Peyer's patch (tissue), 4 donors: Measurements from ENCODE around the gene RAVER2. TPM values are rescaled to one million over a fixed set of nuclear protein-coding genes. Genes with fewer than 3 reads are reported as not detected.

Experiments
- DNase-seq, 3 donors: peaks; one replicate each; pipeline ENCODE4 v3.0.0-alpha.2; 2017 to 2019
- H3K27ac ChIP-seq, 4 donors: fragments of 200-600 bp; sonication (generic); one replicate each; pipeline ENCODE4 v1.5.1; 2016 to 2019
- H3K27me3 ChIP-seq, 2 donors: fragments of 200-600 bp; sonication (generic); one replicate each; pipeline ENCODE4 v1.5.1; 2019
- H3K36me3 ChIP-seq, 3 donors: fragments of 200-600 bp; sonication (generic); one replicate each; pipeline ENCODE4 v1.5.1; 2016 to 2019
- H3K4me1 ChIP-seq, 4 donors: fragments of 200-600 bp; sonication (generic); one replicate each; pipeline ENCODE4 v1.5.1; 2016 to 2019
- H3K4me3 ChIP-seq, 4 donors: fragments of 200-600 bp; sonication (generic); 1 replicate in 3 of 4; 2 replicates in 1 of 4; pipeline ENCODE4 v1.5.1; 2016 to 2019; ENCODE audit warnings: mild to moderate bottlenecking in 1 of 4
- H3K9me3 ChIP-seq, 4 donors: fragments of 200-600 bp; sonication (generic); one replicate each; pipeline ENCODE4 v1.5.1; 2016 to 2019; ENCODE audit warnings: mild to moderate bottlenecking in 1 of 4
- CTCF ChIP-seq, 6 experiments: fragments of 450-650 bp in 4 of 6; fragments of 200-600 bp in 2 of 6; sonication (generic) in 1 of 6; IDR thresholded peaks; one replicate each; pipeline ENCODE4 v1.5.1; 2017 to 2019; ENCODE audit warnings: antibody characterized with exemption in 6 of 6, mild to moderate bottlenecking in 3 of 6, moderate library complexity in 1 of 6
- POLR2A ChIP-seq, 2 donors: fragments of 450-650 bp; IDR thresholded peaks; one replicate each; pipeline ENCODE4 v1.5.1; 2017; ENCODE audit warnings: antibody characterized with exemption in 2 of 2, mild to moderate bottlenecking in 2 of 2, moderate library complexity in 2 of 2
- total RNA-seq, 4 donors: library from RNA; depleted of rRNA; stranded (reverse); fragments of >200 nt; gene quantifications; one replicate each; pipeline ENCODE4 v1.1.0, GENCODE V29; 2016

RAVER2 gene
- total RNA-seq, 4 donors from 2014 or later: 26.4 to 51.5 (median 45.0) TPM

- no peak for DNase-seq
- no peaks in the 10 kb centered on the region for H3K9me3 ChIP-seq
- H3K27me3 ChIP-seq: no peaks in the 10 kb centered on the region
- TF ChIP-seq CTCF (IDR thresholded peaks at IDR 0.05) (no peak), POLR2A (IDR thresholded peaks at IDR 0.05) (no peak)
- H3K36me3 ChIP-seq: peaks cover 0 to 83% (median 0%) of the 10 kb centered on the region in 3 donors
- H3K4me1 ChIP-seq: peaks cover 0 to 10% (median 0%) of the 10 kb centered on the region in 4 donors
- H3K27ac ChIP-seq: no peak overlapping the region
- no peak overlapping the region for H3K4me3 ChIP-seq
These were observed 112.5 kb downstream of the RAVER2 start for GRCh38 chr1:64857347-64857746.

DNA sequence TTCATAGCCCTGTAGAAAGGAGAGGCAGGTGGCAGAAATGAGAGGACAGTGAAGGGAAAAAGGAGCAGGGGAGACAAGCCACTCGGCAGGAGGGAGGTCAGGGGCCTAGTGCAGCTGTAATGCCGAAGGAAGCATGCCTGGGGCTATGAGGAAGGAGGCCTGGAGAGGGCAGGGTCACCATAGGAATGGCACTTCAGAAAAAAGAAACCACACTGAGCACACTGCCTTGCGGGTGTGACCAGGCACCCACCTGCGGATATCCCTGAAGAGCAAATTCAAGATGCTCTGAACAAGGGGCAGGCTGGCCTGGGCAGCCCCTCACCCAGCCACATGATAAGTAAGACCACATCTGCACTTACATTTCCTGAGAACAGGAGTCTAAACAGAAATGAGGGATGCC is 116.7 kb downstream of the RAVER2 start:
- peak in 2 of 3 donors; percentile 37 to 61 for DNase-seq
- Histone ChIP-seq H3K36me3 (peaks cover 0 to 64% (median 0%) of the 10 kb centered on the region in 3 donors), H3K4me3 (no peak overlapping the region), H3K9me3 (no peaks in the 10 kb centered on the region), H3K27me3 (no peaks in the 10 kb centered on the region), H3K4me1 (peaks cover 0 to 23% (median 4%) of the 10 kb centered on the region in 4 donors), H3K27ac (peak overlapping the region in 1 of 4 donors; percentile 3)
- TF ChIP-seq CTCF (IDR thresholded peaks at IDR 0.05) (peak in 3 of 6 experiments; percentile 29 to 43 (median 29)), POLR2A (IDR thresholded peaks at IDR 0.05) (no peak)

- peaks cover 0 to 58% (median 2%) of the 10 kb centered on the region in 3 donors for H3K36me3 ChIP-seq
These were observed 119.4 kb downstream of the RAVER2 start for GRCh38 chr1:64864018-64864940.

DNA sequence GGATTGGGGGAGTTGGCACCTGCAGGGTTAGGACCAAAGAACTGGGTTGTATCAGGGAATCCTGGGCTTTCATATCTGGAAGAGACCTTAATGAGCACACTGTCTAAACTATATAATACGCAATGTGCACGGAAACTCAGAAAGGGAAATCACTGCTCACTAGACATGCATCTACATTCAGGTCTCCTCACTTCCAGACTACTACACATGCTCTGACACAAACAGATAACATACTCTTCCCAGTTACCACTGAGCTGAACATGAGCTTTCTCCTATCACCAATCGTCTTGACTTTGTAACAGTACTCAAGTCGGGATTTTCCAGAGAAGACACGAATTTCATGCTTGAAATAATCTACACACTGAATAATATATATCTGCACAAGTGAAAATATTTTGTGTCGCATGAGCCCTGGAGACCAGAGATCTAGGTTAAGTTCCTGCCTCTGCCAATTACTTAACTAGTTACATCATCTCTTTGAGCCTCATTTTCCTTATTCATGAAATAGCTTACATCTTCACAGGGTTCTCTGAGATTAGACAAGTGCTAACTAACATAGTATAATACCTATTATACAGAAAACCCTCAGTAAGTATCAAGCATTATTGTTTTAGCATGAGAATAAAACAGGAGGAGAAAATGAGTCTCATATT is 120.4 kb downstream of the RAVER2 start:
- no peak for DNase-seq
- Histone ChIP-seq H3K4me1 (peaks cover 0 to 23% (median 4%) of the 10 kb centered on the region in 4 donors), H3K27ac (peak overlapping the region in 2 of 4 donors; percentile 25 to 62), H3K4me3 (no peak overlapping the region), H3K27me3 (no peaks in the 10 kb centered on the region), H3K9me3 (no peaks in the 10 kb centered on the region), H3K36me3 (peaks cover 0 to 56% (median 2%) of the 10 kb centered on the region in 3 donors)
- no peak for TF ChIP-seq CTCF (IDR thresholded peaks at IDR 0.05)
- TF ChIP-seq POLR2A (IDR thresholded peaks at IDR 0.05): no peak

More at GRCh38 chr1:64864018-64864940, 119.4 kb downstream of the RAVER2 start:
- peak in 2 of 3 donors; percentile 86 to 92 for DNase-seq
- Histone ChIP-seq H3K27me3 (no peaks in the 10 kb centered on the region), H3K27ac (peak overlapping the region; percentile 20 to 62 (median 34)), H3K4me3 (no peak overlapping the region), H3K9me3 (no peaks in the 10 kb centered on the region), H3K4me1 (peaks cover 0 to 23% (median 4%) of the 10 kb centered on the region in 4 donors)
- TF ChIP-seq CTCF (IDR thresholded peaks at IDR 0.05) (no peak), POLR2A (IDR thresholded peaks at IDR 0.05) (no peak)

GRCh38 chr1:64866689-64867088 is 121.8 kb downstream of the RAVER2 start:
- H3K4me1 ChIP-seq: peaks cover 0 to 17% (median 4%) of the 10 kb centered on the region in 4 donors
- DNase-seq: no peak
- H3K27ac ChIP-seq: no peak overlapping the region
- H3K9me3 ChIP-seq: no peaks in the 10 kb centered on the region
- H3K36me3 ChIP-seq: peaks cover 0 to 67% (median 5%) of the 10 kb centered on the region in 3 donors
- H3K27me3 ChIP-seq: no peaks in the 10 kb centered on the region
- TF ChIP-seq POLR2A (IDR thresholded peaks at IDR 0.05): no peak
- no peak for TF ChIP-seq CTCF (IDR thresholded peaks at IDR 0.05)
- no peak overlapping the region for H3K4me3 ChIP-seq
